ENCODE measurements around the gene LEPR.
"Not testable (repeated sequence)": the region's sequence is repeated elsewhere in the genome, so short reads cannot be mapped to it uniquely, and the experiment has no call there.

LEPR gene

GRCh38 chr1:65437616-65438015 lies 17.1 kb downstream of the LEPR start:
- DNase-seq: no peak

GRCh38 chr1:65440322-65440900 lies 19.9 kb downstream of the LEPR start:
- DNase-seq: no peak

GRCh38 chr1:65440915-65441314 lies 20.4 kb downstream of the LEPR start:
- no peak for DNase-seq

- DNase-seq: no peak
Measured at GRCh38 chr1:65441464-65441863, 21.0 kb downstream of the LEPR start.

GRCh38 chr1:65442442-65442841 lies 22.0 kb downstream of the LEPR start:
- no peak for DNase-seq

- no peak for DNase-seq
Measured at GRCh38 chr1:65443647-65444046, 23.2 kb downstream of the LEPR start.

- no peak for DNase-seq
Measured at GRCh38 chr1:65444128-65444640, 23.7 kb downstream of the LEPR start.

GRCh38 chr1:65445837-65446236 lies 25.4 kb downstream of the LEPR start:
- no peak for DNase-seq

GRCh38 chr1:65449214-65449823 lies 28.9 kb downstream of the LEPR start:
- no peak for DNase-seq

- DNase-seq: not testable (repeated sequence)
Measured at GRCh38 chr1:65455678-65456077, 35.2 kb downstream of the LEPR start.

- no peak for DNase-seq
Measured at GRCh38 chr1:65456481-65456880, 36.0 kb downstream of the LEPR start.

GRCh38 chr1:65457868-65458267 lies 37.4 kb downstream of the LEPR start:
- no peak for DNase-seq

GRCh38 chr1:65458730-65459396 lies 38.4 kb downstream of the LEPR start:
- no peak for DNase-seq

GRCh38 chr1:65459397-65459768 lies 38.9 kb downstream of the LEPR start:
- no peak for DNase-seq

GRCh38 chr1:65465837-65466236 lies 45.4 kb downstream of the LEPR start:
- not testable (repeated sequence) for DNase-seq

GRCh38 chr1:65467536-65467935 lies 47.1 kb downstream of the LEPR start:
- DNase-seq: no peak

GRCh38 chr1:65469126-65469888 lies 48.8 kb downstream of the LEPR start:
- DNase-seq: no peak

GRCh38 chr1:65469889-65470340 lies 49.4 kb downstream of the LEPR start:
- DNase-seq: no peak

Measured in NCI-H774 (cell line).